Activated naive CD8-positive, alpha-beta T cell (primary cell): ENCODE measurements around the gene ESR2.

Source experiments
- H3K27ac Mint-ChIP-seq: one replicate; pipeline ENCODE4 v1.8.0; 2021; ENCODE audit warnings: mixed read lengths
- H3K27me3 Mint-ChIP-seq: one replicate; pipeline ENCODE4 v1.8.0; 2021; ENCODE audit warnings: mixed read lengths
- H3K36me3 Mint-ChIP-seq: one replicate; pipeline ENCODE4 v1.8.0; 2021; ENCODE audit warnings: mixed read lengths
- H3K4me1 Mint-ChIP-seq: one replicate; pipeline ENCODE4 v1.8.0; 2021; ENCODE audit warnings: low read depth, mixed read lengths
- H3K4me3 Mint-ChIP-seq: one replicate; pipeline ENCODE4 v1.8.0; 2021; ENCODE audit warnings: mild to moderate bottlenecking, mixed read lengths
- H3K9me3 Mint-ChIP-seq: one replicate; pipeline ENCODE4 v1.8.0; 2021; ENCODE audit warnings: low read depth, mixed read lengths

Gene ESR2

DNA sequence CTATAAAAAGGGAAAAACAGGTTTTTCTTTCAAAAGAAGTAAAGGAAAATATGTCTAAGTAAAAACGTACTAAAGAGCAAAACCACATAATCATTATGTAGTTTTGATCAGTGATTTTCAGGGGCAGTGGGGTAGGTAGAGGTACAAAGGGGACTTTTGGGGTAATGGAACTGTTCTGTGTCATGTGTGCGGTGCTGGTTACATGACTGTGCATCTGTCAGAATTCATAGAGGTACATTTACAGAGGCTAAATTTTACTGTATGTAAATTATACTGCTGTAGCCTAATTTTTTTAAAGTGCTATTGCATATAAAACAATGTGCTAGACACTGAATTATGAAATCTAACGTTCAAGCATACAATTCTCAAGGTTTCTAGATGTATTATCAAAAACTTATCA lies 2.0 kb downstream of the ESR2 start:
- H3K4me3 Mint-ChIP-seq: peak overlapping the region; percentile 30
- H3K9me3 Mint-ChIP-seq: no peaks in the 10 kb centered on the region
- no peak overlapping the region for H3K27ac Mint-ChIP-seq
- no peaks in the 10 kb centered on the region for H3K27me3 Mint-ChIP-seq
- peaks cover 36% of the 10 kb centered on the region for H3K4me1 Mint-ChIP-seq
- no peaks in the 10 kb centered on the region for H3K36me3 Mint-ChIP-seq

- peaks cover 20% of the 10 kb centered on the region for H3K4me1 Mint-ChIP-seq
- no peak overlapping the region for H3K27ac Mint-ChIP-seq
- H3K36me3 Mint-ChIP-seq: peaks cover 2% of the 10 kb centered on the region
- no peaks in the 10 kb centered on the region for H3K9me3 Mint-ChIP-seq
- no peak overlapping the region for H3K4me3 Mint-ChIP-seq
- no peaks in the 10 kb centered on the region for H3K27me3 Mint-ChIP-seq
These were observed 4.6 kb downstream of the ESR2 start for GRCh38 chr14:64289571-64289970.

DNA sequence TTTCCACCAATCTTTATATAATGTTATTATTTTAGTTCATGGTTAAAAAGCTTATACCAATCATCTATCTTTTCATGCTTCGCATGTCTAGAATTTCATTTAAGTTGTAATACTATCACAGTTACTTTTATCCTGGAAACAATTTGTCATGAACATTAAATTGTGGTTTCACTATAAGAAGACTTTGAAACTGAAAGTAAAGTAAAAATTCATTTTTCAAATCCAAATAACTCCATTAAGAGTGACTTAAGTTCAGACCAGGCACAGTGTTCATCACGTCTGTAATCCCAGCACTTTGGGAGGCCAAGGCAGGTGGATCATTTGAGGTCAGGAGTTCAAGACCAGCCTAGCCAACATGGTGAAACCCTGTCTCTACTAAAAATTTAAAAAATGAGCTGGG lies 12.4 kb downstream of the ESR2 start:
- H3K27ac Mint-ChIP-seq: peak overlapping the region; percentile 61
- peak overlapping the region; percentile 17 for H3K4me3 Mint-ChIP-seq

DNA sequence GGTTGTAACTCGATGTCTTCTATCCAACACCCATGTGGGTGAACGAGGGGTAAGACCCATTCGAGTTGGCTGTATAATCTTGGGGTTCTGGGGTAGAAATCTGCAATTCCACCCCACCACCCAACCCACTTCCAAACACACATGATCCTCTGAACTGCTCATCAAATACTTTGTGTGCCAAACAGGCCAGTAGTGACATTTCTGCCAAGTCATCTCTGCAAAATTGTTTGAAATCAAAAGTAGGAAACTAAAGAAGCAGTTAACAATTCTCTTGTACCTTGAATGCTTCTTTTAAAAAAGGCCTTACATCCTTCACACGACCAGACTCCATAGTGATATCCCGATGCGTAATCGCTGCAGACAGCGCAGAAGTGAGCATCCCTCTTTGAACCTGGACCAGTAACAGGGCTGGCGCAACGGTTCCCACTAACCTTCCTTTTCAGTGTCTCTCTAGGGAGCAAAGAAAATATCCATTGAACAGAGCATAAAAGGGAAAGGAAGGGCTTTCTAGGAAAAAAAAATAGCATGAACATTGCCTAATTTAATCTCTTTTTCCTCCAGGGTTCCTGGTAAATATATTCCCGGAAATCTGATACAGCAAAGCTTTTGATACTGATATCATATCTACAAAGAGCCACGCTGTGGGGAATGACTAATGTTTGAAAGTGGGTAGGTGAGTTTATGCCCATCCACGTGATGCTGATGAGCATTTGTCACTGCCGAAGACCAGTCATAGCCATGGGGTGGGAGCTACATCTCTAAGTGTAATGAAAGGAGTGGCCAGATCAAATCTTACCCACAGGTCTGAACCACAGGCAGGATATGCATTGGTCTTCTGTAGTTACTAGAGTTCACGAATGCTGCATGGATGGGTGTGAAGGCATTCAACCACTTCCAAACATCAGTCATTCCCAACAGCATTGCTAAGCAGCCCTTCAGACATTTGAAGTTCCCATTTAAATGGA lies 14.2 kb downstream of the ESR2 start:
- H3K36me3 Mint-ChIP-seq: peaks cover 7% of the 10 kb centered on the region
- H3K4me3 Mint-ChIP-seq: peak overlapping the region; percentile 47
- no peaks in the 10 kb centered on the region for H3K27me3 Mint-ChIP-seq
- H3K27ac Mint-ChIP-seq: peak overlapping the region; percentile 77
- H3K9me3 Mint-ChIP-seq: no peaks in the 10 kb centered on the region
- H3K4me1 Mint-ChIP-seq: peaks cover 26% of the 10 kb centered on the region

More for the DNA sequence above, 12.4 kb downstream of the ESR2 start:
- peaks cover 26% of the 10 kb centered on the region for H3K4me1 Mint-ChIP-seq
- H3K36me3 Mint-ChIP-seq: peaks cover 9% of the 10 kb centered on the region
- no peaks in the 10 kb centered on the region for H3K9me3 Mint-ChIP-seq
- H3K27me3 Mint-ChIP-seq: no peaks in the 10 kb centered on the region

DNA sequence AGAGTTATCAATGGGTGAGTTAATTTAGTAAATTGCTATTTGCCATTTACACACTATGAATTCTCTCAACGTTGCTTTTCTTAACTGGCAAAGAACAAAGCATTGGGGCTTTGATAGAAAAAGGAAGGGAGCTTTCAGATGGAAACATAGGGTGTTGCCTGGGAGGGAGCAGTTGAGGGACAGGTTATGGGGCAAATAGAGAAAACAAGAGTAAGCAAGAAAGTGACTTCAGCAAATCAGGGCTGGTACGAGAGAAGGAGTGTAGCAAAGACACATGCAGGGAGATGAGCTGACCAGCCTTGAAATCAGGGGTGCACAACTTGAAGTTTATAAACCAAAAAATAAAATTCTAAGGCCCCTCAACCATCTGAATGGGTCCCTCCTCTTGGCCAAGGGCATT lies 15.7 kb downstream of the ESR2 start:
- H3K36me3 Mint-ChIP-seq: peaks cover 9% of the 10 kb centered on the region
- H3K4me1 Mint-ChIP-seq: peaks cover 26% of the 10 kb centered on the region
- H3K4me3 Mint-ChIP-seq: no peak overlapping the region
- no peaks in the 10 kb centered on the region for H3K27me3 Mint-ChIP-seq
- H3K9me3 Mint-ChIP-seq: no peaks in the 10 kb centered on the region
- no peak overlapping the region for H3K27ac Mint-ChIP-seq

DNA sequence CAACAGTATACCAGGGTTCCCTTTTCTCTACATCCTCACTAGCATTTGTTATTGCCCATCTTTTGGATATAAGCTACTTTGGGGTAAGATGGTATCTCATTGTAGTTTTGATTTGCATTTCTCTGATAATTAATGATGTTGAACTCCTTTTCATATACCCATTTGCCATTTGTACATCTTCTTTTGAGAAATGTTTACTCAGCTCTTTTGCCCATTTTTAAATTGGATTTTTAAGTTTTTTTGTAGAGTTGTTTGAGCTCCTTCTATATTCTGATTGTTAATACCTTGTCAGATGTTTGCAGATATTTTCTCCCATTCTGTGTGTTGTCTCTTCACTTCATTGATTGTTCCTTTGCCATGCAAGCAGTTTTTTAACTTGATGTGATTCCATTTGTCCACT lies 22.2 kb downstream of the ESR2 start:
- no peaks in the 10 kb centered on the region for H3K4me1 Mint-ChIP-seq
- no peak overlapping the region for H3K27ac Mint-ChIP-seq
- no peaks in the 10 kb centered on the region for H3K9me3 Mint-ChIP-seq
- H3K27me3 Mint-ChIP-seq: no peaks in the 10 kb centered on the region
- no peak overlapping the region for H3K4me3 Mint-ChIP-seq
- peaks cover 2% of the 10 kb centered on the region for H3K36me3 Mint-ChIP-seq

DNA sequence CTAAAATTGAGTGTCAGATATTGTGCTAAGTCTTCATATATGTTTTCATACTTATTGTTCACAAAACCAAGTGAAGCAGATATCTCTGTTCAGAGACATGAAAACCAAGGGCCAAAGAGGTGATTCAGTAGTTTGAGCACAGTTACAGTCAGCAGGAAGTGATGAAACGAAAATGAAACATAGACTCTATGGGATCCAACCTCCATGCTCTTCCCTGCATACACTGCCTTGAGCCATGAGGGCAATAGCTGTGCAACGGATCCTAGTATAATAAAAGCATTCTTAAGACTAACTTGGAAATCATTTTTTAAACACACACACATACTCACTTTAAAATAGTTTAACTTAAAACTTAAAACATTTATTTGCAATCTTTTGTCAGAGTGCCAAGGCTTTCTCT lies 27.9 kb downstream of the ESR2 start:
- Mint-ChIP-seq H3K4me1 (peaks cover 11% of the 10 kb centered on the region), H3K9me3 (no peaks in the 10 kb centered on the region), H3K27ac (no peak overlapping the region), H3K4me3 (no peak overlapping the region), H3K27me3 (no peaks in the 10 kb centered on the region), H3K36me3 (no peaks in the 10 kb centered on the region)

DNA sequence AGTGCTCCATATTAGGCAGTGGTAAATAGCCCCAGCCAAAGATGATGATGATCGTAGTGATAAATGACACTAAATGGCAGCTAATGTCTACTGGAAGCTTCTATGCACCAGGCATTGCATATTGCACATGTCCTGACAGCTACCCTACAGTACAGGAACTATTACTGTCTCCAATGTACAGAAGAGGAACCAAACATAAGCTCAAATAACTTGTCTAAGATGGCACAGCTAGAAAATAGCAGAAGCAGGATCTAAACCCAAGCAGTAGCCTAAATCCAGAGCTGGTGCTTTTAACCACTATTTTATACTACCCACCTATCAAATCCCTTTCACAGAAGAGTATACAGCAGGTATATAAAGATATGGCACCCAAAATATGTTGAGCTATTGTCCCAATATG lies 28.9 kb downstream of the ESR2 start:
- Mint-ChIP-seq H3K36me3 (no peaks in the 10 kb centered on the region), H3K27me3 (no peaks in the 10 kb centered on the region), H3K4me3 (no peak overlapping the region), H3K4me1 (peaks cover 11% of the 10 kb centered on the region), H3K27ac (no peak overlapping the region), H3K9me3 (no peaks in the 10 kb centered on the region)

DNA sequence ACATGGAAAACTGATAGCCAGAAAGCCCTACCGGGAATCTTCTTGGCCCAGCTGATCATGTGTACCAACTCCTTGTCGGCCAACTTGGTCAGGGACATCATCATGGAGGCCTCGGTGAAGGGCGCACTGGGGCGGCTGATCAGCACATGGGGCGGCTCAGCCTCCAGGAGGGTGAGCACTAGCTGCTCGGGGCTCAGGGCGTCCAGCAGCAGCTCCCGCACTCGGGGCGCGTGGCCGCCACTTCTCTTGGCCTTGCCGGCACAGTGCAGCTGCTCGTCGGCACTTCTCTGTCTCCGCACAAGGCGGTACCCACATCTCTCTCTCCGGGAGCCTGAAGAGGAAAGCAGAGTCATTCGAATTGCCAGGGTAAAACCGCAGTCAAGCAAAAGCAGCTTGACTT lies 33.8 kb downstream of the ESR2 start:
- Mint-ChIP-seq H3K27ac (no peak overlapping the region), H3K4me3 (no peak overlapping the region), H3K4me1 (no peaks in the 10 kb centered on the region), H3K27me3 (no peaks in the 10 kb centered on the region), H3K9me3 (no peaks in the 10 kb centered on the region), H3K36me3 (no peaks in the 10 kb centered on the region)

DNA sequence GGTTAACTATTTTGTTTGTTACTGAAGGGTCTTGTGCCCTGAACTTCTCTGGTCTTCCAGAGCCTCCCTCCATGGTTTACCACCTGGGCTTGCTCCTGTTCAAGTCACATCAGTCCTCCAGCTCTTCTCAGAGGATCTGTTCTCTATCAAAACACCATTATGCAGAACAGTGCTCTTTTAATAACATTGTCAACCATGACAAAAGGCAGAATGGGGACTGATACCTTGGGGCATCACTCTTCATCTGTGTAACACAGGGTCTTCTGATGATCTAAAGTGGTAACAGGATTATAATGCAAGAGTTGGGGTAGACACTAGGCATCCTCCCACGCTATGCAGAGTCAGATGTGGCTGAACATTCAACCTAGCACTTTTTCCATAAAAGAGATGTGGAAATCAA lies 38.4 kb downstream of the ESR2 start:
- Mint-ChIP-seq H3K27me3 (no peaks in the 10 kb centered on the region), H3K9me3 (no peaks in the 10 kb centered on the region), H3K36me3 (no peaks in the 10 kb centered on the region), H3K27ac (no peak overlapping the region), H3K4me3 (no peak overlapping the region), H3K4me1 (no peaks in the 10 kb centered on the region)

DNA sequence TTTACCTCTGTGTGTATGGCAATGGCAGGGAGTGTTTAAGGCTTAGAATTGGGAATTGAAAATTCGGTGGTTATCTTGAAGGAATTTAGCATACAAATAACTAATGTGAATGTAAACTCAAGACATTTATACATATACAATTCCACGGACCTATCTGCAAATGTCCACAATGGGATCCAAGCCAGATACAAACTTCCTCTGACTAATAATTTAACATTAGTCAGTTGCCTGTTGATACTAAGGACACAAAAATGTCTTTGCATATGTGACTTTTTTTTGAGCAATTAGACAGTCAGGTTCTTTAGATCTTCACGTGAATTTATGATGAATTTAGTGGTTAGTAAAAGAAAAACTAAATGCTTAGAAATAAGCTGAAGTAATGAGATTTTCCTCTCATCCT lies 40.5 kb downstream of the ESR2 start:
- H3K27me3 Mint-ChIP-seq: no peaks in the 10 kb centered on the region
- no peaks in the 10 kb centered on the region for H3K4me1 Mint-ChIP-seq
- H3K36me3 Mint-ChIP-seq: no peaks in the 10 kb centered on the region
- H3K4me3 Mint-ChIP-seq: no peak overlapping the region
- H3K9me3 Mint-ChIP-seq: no peaks in the 10 kb centered on the region
- H3K27ac Mint-ChIP-seq: no peak overlapping the region

DNA sequence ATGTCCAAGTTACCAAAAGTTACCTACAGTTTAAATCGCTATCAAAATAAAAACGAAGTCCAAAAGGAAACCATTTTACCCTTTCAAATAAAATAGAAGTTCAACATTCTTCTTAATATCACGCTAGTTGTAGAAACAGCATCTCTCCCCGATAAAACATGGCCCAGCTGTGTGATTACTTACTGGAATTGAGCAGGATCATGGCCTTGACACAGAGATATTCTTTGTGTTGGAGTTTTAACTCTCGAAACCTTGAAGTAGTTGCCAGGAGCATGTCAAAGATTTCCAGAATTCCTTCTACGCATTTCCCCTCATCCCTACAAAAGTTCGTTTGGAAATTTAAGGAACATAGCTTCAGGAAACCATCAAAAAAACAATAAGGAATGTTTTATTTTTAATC lies 44.8 kb downstream of the ESR2 start:
- Mint-ChIP-seq H3K27me3 (peaks cover 4% of the 10 kb centered on the region), H3K9me3 (no peaks in the 10 kb centered on the region), H3K4me3 (no peak overlapping the region), H3K36me3 (peaks cover 3% of the 10 kb centered on the region), H3K4me1 (no peaks in the 10 kb centered on the region), H3K27ac (no peak overlapping the region)

GRCh38 chr14:64248689-64249088 lies 45.5 kb downstream of the ESR2 start:
- peaks cover 3% of the 10 kb centered on the region for H3K36me3 Mint-ChIP-seq
- H3K27me3 Mint-ChIP-seq: peaks cover 4% of the 10 kb centered on the region
- no peak overlapping the region for H3K4me3 Mint-ChIP-seq
- no peak overlapping the region for H3K27ac Mint-ChIP-seq
- no peaks in the 10 kb centered on the region for H3K4me1 Mint-ChIP-seq
- H3K9me3 Mint-ChIP-seq: no peaks in the 10 kb centered on the region

GRCh38 chr14:64247195-64247594 lies 47.0 kb downstream of the ESR2 start:
- H3K4me3 Mint-ChIP-seq: no peak overlapping the region
- no peak overlapping the region for H3K27ac Mint-ChIP-seq
- peaks cover 5% of the 10 kb centered on the region for H3K36me3 Mint-ChIP-seq
- H3K4me1 Mint-ChIP-seq: no peaks in the 10 kb centered on the region
- peaks cover 6% of the 10 kb centered on the region for H3K27me3 Mint-ChIP-seq
- H3K9me3 Mint-ChIP-seq: no peaks in the 10 kb centered on the region

GRCh38 chr14:64246688-64247087 lies 47.5 kb downstream of the ESR2 start:
- H3K36me3 Mint-ChIP-seq: peaks cover 5% of the 10 kb centered on the region
- H3K27ac Mint-ChIP-seq: no peak overlapping the region
- no peaks in the 10 kb centered on the region for H3K9me3 Mint-ChIP-seq
- H3K4me1 Mint-ChIP-seq: no peaks in the 10 kb centered on the region
- peaks cover 8% of the 10 kb centered on the region for H3K27me3 Mint-ChIP-seq
- H3K4me3 Mint-ChIP-seq: no peak overlapping the region

- Mint-ChIP-seq H3K36me3 (peaks cover 5% of the 10 kb centered on the region), H3K27ac (no peak overlapping the region), H3K9me3 (no peaks in the 10 kb centered on the region), H3K4me3 (no peak overlapping the region), H3K4me1 (no peaks in the 10 kb centered on the region), H3K27me3 (peaks cover 9% of the 10 kb centered on the region)
These were observed 48.7 kb downstream of the ESR2 start for GRCh38 chr14:64245491-64245890.
